HG02759 (cell line): ENCODE data around the gene UBTD2.
A peak's percentile ranks its signal among the peaks of the same experiment; 100 is the strongest.
"Not testable (repeated sequence)": the region's sequence is repeated elsewhere in the genome, so short reads cannot be mapped to it uniquely, and the experiment has no call there.

Experiments used
- ATAC-seq: cut with Tn5 transposase; IDR thresholded peaks from one replicate; pipeline ENCODE4 v1.9.1; 2021; ENCODE audit warnings: mild to moderate bottlenecking, moderate library complexity; ENCODE audit not compliant: unreplicated experiment

Gene UBTD2

DNA sequence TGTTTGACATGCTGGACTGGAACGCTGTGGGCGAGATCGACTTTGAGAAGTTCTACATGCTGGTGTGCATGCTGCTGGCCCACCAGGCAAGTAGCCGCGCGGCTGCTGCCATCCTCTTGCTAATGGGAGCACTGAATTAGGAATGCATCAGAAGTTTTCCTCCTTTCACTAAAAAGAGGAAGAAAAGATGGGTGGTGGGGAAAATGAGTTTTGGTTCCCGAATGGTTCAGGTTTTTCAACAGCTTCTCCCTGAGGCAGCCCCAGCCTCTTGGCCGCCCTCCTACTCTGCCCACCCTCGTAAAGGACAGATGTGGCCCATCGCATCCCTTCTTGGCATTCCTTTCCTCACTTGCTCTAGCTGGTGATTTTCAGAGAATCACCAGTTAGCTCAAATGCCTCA is 84.1 kb downstream of the UBTD2 start:
- ATAC-seq, result no peak

DNA sequence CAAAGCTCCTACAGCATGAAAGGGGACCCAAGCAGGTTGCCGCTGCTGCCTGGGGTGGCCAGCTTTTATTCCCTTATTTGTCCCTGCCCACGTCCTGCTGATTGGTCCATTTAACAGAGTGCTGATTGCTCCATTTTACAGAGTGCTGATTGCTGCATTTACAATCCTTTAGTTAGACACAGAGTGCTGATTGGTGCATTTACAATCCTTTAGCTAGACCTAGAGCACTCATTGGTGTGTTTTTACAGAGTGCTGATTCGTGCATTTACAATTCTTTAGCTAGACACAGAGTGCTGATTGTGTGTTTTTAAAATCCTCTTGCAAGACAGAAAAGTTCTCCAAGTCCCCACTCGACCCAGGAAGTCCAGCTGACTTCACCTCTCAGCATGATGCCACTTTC is 85.8 kb downstream of the UBTD2 start:
- not testable (repeated sequence) for ATAC-seq

DNA sequence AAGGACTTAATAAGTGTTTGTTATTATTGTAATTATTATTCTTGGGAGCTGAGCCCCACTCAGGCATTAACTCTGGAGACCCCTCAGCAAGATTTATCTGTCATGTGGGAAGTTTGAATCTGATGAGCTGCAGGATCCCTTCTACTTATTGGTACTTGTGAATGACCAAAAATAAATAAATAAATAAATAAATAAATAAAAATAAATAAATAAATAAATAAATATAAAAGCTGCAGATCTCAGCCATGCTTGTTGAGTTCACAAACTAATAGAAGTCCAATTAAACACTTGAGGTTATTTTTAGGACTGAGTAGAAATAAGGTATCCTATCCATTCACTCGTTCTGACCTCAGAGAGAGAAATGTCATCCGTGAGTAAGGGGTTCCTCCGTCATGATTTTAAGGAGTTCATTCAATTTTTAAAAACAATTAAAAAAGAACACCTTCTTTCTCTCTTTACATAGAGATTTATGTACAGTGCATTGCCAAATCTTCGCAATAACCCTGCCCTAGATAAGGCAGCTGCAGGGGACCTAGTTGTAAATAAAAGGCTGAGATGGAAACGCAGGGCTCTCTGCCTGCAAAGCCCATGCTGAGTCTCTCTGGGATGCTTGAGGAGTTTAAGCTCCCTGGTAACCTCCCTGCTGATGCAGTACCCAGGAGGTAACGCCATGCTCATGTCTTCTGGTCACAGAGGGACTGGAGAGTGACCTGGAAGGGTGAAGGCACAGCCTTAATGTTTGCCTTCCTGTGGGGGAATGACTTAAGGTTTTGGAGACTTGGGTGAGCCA is 88.4 kb downstream of the UBTD2 start:
- ATAC-seq, result no peak

DNA sequence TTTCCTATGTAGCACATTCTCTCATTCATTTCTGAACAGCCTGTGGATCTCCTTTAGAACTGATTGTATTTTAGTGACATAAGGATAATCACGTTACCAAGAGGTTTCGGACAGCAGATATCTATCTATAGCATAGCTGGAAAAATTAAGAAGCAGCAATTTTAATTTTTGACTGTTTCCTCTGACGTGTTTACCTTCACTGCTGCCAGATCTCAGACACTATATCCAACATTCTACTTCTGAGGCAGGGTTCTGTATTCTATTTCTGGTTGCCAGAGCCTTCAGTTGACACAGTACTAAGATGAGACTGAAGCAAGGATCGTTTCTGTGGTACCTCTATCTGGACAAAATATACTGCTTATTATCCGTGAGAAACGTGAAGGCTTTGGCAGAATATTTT is 89.7 kb downstream of the UBTD2 start, which contains the start of gene EFCAB9:
EFCAB9 (plus strand) TSS at position 301 of the 400 bp plus-strand sequence; CDS start at position 302, 1 bp downstream.
- ATAC-seq, result no peak

DNA sequence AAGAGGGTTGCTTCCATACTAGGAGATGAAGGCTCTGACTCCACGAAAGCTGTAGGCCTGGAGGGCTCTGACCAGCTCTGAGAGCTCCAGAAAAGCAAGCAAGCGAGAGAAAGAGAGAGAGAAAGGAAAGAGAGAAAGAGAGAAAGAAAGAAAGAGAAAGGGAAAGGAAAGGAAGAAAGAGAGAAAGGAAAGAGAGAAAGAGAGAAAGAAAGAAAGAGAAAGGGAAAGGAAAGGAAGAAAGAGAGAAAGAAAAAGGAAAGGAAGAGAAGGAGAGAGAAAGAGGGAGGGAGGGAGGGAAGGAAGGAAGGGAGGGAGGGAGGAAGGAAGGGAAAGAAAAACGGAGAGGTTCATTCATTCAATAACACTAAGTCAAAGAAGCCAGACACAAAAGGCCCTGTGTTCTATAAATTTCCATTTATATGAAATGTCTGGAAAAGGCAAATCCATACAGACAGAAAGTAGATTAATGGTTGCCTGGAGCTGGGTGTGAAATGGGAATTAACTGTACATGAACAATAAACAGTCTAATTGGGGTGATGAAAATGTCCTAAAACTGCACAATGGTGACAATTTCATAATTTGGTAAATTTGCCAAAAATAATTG is 93.8 kb downstream of the UBTD2 start:
- ATAC-seq, result no peak

DNA sequence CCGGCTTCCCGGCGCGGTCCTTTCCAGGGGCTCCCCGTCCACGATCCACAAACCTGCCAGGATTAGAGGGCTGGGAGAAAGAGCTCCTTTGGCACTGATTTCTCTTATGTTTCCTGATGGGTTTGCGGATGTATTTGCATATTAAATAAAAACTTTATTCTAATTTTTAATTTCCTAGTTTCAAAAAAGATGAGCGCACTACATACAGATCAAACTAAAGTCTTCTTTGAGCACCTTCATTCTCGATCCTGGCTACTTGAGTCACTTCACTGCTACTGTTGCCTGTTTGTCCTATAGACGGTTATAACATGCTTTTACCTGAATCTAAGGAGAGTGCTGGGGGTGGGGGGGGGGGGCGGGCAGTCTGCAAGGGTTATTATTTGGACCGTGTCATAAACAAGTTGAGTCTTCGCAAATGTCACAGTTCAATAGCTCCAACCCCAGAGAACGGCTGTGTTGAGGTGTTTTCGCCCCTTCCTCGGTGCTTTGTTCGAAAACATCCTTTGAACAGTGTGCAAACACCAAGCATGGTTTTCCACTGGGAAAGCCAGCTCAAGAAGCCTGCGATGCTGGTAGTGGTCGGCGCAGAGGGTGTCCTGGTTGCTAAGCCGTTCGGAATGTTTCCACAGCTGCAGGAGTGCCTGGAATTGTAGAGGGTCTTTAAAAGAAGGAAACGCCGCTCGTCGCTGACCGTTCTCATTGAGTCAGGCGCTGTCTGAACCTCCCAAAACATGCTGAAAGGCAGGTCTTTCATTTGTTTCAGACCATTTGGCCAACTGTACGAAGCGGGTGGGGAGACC is 94.5 kb downstream of the UBTD2 start:
- ATAC-seq, result no peak

DNA sequence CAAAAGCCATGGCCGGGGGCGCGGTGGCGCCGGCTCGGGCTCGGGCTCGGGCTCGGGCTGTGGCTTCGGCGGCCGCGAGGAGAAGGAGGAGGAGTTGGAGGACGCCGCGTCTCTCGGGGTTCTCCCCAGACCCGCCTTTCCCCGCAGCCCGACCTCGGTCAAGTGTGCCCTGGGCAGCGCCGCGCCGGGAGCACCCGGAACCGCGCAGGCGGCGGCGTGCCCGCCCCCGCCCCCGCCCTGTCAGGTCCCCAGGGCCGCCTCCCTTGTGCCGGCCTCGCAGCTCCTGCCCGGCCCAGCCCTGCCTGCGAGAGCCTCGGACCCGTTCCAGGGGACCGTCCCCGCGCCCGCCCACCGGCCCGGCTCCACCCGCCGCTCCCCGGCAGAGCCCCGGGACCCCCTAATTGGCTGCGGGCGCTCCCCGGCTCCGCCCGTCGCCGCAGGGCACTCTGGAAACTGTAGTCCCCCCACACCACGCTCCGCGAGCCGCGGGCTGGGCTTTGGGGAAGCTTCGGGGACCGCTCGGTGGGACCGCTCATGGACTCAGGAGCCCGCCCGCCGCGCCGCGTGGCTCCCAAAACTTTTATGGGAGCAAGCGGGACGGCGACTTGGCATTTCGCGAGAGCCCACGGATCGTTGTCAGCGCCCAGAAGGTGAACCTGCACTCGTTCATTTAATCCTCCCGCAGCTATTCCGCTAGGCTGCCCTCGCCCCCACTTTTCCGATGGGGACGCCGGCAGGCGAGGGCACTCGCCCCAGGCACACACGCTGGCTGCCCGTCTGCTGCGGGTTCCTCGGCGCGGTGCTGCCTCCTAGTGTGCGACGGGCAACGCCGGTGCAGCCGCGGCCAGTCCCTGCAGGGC is 95.3 kb downstream of the UBTD2 start, which contains the start of gene STK10:
STK10 (minus strand) TSS at position 192 of the 860 bp plus-strand sequence; CDS start at position 10, 182 bp downstream.
- peak; percentile 76 for ATAC-seq

DNA sequence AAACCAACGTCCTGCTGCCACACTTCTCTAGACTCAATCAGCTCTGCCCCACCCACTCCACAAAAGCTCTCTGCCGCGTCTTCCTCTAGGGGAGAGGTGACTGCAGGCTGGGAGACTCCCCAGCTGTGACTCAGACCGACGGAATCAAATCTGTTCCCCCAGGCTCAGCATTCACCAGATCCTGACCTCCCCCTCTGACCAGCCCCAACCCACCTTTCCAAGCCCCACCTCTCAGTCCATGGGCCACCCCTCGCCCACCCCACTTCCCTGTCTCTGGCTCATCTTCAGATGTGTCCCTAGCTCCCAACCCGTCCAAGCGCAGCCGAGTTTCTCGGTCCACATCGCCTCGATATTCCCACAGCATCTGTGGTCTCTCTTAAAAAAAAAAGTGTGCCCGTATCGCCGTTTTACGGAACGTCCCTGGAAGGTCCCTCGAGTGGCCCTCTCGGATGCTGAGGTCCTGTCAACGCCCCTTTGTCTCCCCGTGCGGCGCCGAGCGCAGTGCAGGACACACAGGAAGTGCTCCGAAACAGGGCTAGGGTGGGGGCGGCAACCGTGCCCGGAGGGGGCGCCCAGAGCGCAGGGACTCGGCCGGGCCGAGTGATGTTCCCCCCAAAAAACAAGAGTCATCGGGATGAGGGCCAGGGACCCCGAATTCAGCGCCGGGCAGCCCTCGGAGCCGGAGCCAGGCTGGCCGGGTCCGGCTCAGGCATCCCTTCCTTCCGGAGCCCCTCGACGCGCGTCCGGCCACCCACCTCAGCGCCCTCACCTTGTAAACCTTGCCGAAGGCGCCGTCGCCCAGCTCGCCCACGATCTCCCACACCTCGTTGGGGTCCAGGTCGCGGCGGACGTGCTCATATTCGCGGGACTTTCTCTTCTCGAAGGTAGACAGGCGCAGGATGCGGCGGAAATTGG is 96.2 kb downstream of the UBTD2 start:
- peak; percentile 30 for ATAC-seq

DNA sequence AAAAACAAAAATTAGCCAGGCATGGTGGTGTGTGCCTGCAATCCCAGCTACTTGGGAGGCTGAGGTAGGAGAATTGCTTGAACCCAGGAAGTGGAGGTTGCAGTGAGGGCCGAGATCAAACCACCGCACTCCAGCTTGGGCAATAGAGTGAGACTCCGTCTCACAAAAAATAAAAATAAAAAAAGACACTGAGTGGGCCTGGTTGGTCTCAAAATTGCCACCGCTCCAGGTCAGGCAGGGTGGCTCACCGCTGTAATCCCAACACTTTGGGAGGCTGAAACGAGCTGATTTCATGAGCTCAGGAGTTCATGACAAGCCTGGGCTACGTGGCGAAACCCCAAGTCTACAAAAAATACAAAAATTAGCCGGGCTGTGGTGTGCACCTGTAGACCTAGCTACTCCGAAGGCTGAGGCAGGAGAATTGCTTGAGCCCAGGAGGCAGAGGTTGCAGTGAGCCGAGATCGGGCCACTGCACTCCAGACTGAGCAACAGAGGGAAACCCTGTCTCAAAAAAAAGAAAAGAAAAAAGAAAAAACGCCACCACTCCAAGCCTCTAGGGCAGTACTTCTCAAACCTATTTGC is 97.4 kb downstream of the UBTD2 start:
- no peak for ATAC-seq

DNA sequence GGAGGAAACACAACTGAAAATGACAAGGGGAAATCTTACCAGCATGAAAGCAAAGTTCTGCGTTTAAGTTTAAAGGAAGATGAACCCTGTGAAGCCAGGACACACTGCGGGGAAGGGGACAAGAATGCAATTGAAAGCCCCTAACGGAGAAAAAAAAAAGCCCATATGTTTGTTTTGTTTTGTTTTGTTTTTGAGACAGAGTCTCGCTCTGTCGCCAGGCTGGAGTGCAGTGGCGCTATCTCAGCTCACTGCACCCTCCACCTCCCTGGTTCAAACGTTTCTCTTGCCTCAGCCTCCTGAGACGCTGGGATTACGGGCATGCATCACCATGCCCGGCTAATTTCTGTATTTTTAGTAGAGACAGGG is 98.5 kb downstream of the UBTD2 start:
- ATAC-seq, result no peak

DNA sequence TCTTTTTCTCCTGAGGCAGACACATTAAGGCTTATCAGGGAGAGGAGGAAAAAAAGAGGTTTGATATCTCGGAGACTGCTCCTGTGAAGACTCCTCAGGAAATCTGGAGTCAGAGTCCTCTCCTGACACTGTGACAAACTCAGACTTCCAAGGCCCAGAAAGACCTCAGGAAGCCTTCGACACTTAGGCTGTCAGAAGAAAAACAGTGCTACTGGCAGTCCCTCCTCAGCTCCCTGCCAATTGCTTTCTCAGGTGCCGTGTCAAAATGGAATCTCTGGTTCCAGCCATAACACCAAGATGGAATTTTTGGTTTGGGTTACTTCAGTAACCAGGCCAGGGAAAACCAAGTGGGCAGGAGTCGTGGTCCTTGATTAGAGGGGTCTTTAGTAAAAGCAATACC is 99.7 kb downstream of the UBTD2 start:
- no peak for ATAC-seq

DNA sequence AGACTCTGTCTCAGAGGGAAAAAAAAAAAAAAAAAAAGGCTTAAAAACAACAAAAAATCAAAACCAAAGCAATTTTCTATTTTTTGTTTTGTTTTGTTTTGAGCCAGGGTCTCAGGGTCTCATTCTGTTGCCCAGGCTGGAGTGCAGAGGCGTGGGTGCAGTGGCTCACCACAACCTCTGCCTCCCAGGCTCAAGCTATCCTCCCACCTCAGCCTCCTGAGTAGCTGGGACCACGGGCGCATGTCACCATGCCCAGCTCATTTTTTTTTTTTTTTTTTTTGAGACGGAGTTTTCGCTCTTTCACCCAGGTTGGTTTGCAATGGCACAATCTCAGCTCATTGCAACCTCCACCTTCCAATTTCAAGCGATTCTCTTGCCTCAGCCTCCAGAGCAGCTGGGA is 101.3 kb downstream of the UBTD2 start:
- ATAC-seq, result no peak

DNA sequence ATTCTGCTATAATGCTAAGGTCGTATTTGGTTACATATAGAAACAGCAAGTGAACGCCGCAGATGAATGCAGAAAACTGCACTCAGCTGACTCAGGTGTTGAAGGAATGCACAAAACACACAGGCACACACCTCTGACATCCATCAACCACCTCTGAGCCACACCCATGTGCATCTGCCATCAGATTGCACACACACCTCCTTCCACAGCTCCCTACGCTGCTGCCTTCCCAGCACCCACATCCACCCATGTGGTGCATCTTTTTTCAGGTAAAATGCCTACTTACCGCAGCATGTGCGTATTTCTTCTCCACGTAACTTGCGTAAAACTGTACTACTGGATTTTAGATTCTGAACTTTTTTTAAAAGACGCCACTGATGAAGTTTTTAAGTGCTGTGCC is 102.6 kb downstream of the UBTD2 start:
- ATAC-seq, result no peak

DNA sequence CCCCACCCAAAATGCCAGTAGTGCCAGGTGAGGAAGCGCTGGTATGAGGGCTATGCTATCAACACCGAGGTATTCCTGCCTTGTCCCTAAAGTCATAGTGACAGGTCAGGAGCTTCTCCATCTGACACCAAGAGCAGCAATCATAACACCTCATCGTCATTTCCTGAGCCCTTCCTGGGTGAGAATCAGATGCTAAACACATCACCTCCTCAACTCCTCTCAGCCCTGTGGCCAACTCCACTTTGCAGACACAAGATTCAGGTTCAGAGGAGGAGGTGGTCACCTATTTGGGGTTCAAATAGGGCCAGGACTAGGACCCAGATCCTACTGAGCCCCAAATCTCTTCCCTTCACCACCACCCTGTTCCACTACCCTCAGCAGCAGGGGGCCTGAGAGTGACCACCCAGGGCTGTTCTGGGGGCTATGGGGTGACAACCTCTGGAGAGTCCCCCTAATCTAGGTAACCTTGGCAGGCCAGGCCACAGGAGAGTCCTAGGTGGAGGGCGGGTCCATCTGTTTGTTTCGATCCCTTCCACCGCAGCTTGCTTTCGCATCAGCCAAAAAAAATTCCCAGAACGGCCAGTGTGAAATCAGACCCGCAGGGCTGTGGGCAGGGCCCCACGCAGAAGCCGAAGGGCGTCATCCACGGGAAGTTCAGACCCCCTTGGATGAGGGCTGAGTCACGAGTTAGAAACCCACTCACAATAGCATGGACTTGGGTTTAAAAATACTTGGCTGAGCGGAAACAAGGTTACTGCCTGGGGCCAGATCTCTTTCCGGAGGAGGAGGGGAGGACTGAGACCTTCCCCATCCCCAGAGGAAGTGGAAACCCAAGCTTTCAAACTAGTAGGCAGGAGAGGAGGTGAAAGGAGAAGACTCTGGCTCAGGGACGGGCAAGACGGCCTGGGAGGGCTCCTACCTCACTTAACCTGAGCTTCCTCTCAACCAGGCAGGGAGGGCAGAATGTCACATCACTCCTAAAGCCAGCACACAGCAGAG is 104.3 kb downstream of the UBTD2 start:
- peak; percentile 28 for ATAC-seq

DNA sequence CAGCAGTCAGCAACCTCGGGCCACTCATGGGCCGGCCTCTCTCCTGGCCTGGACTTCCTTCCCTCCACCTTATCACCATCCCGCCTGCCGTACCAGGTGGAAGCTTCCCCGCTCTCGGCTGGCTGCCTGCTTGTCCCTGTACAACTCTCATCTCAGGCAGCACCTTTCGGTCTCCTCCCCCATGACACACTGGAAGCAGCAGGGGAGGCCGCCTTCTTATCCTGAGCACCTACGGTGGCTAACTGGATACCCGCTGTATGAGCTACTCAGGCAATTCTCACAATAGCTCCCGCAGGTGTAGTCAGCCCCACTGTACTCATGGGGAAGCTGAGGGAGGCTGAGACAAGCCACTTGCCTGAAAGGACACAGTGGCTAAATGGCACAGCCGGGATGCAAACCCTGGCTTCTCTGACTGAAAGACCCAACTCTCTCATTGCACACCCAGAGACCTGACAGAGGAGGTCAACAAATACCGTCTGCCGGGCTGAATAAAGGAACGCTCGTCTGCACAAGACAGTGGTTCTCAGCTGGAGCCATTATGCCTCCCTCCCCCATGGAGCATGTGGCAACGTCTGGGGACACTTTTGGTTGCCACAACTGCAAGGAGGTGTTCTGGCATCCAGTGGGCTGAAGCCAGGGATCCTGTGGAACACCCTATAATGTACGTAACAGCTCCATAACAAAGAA is 105.1 kb downstream of the UBTD2 start:
- no peak for ATAC-seq

DNA sequence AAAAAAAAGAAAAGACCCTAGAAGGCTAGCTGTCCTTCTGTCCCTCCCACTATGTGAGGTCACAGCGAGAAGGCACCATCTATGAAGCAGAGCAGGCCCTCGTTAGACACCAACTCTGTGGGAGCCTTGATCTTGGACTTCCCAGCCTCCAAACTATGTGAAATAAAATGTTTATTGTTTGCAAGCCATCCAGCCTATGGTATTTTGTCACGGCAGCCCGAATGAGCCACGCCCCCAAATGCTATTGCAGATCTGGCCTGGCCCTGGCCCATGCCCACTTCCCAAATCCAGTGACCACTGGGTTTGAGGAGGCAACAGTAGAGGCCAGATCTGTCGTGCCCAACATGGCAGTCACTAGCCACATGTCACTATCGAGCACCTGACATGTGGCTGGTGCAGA is 106.4 kb downstream of the UBTD2 start:
- no peak for ATAC-seq

DNA sequence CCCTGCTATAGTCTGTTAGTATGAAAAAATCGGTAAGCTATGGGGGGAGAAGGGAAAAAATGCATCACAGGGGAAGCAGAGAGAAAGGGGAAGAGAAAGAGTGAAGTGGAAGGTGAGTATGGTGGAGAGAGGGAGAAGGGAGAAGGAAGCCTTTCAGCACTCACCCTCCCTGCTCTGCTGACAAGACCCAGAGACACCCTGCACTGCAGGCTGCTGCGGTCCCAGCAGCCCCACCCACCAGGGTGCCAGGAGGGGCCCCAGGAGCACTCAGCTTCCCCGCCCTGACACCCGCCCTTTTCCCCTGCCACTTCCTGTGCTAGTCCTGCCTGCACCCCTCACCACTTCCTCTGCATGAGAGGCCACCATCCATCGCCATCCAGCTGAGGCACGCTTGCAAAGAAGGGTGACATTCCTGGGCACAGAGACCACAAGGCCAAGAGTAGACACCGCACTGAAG is 108.3 kb downstream of the UBTD2 start:
- ATAC-seq, result peak; percentile 73
